Measurements from ENCODE around the gene TBC1D7.

TBC1D7 gene

GRCh38 chr6:13318821-13319220, 9.5 kb downstream of the TBC1D7 start:
- Histone ChIP-seq H4K91ac (ENCODE audit: low read length) (no peak overlapping the region), H3K4ac (ENCODE audit: low read depth in 1 of 2, low read length in 2 of 2) (no peak overlapping the region), H2BK12ac (ENCODE audit: low read length in 2 of 2) (no peak overlapping the region), H2AFZ (ENCODE audit: low read depth, low read length) (no peak overlapping the region), H3K18ac (ENCODE audit: low read depth in 1 of 2, low read length in 2 of 2) (no peak overlapping the region), H4K8ac (ENCODE audit: low read length) (no peak overlapping the region), H3K79me1 (replicated peaks; ENCODE audit: low read length, poor library complexity, severe bottlenecking) (peaks cover 22% of the 10 kb centered on the region), H3K36me3 (ENCODE audit: control insufficient read depth in 1 of 2, insufficient read depth in 2 of 2, low read depth in 1 of 2, low read length in 2 of 2) (peaks cover 37 to 94% of the 10 kb centered on the region in 2 experiments), H2BK5ac (ENCODE audit: low read depth, low read length, poor library complexity, severe bottlenecking) (no peak overlapping the region), H3K4me1 (ENCODE audit: control insufficient read depth, insufficient read depth, low read depth, low read length) (peaks cover 2% of the 10 kb centered on the region), H3K14ac (ENCODE audit: low read length in 2 of 2) (no peak overlapping the region), H3K4me2 (ENCODE audit: low read length, poor library complexity, severe bottlenecking) (no peak overlapping the region), H3K4me3 (ENCODE audit: insufficient read depth in 1 of 2, low read depth in 1 of 2, low read length in 2 of 2) (no peak overlapping the region), H2AK5ac (ENCODE audit: low read length, severe bottlenecking) (no peak overlapping the region), H2BK15ac (ENCODE audit: low read depth, poor library complexity, severe bottlenecking) (no peak overlapping the region), H3K23ac (ENCODE audit: low read length in 2 of 2) (no peak overlapping the region), H2BK120ac (ENCODE audit: low read depth, low read length) (no peak overlapping the region), H3K27ac (ENCODE audit: low read length, poor library complexity, severe bottlenecking) (no peak overlapping the region), H3K27me3 (ENCODE audit: control insufficient read depth in 1 of 2, insufficient read depth in 1 of 2, low read length in 2 of 2) (no peaks in the 10 kb centered on the region), H3K9me3 (ENCODE audit: control insufficient read depth, low read length) (no peaks in the 10 kb centered on the region), H3K9ac (ENCODE audit: low read length) (no peak overlapping the region)
- no peak for DNase-seq
- 97% methylated on average over 2 of the region's 2 CpGs for WGBS

- no peak overlapping the region for H3K9ac ChIP-seq (ENCODE audit: low read length)
- H2BK5ac ChIP-seq (ENCODE audit: low read depth, low read length, poor library complexity, severe bottlenecking) = no peak overlapping the region
- DNase-seq = no peak
- H3K18ac ChIP-seq (ENCODE audit: low read depth in 1 of 2, low read length in 2 of 2) = no peak overlapping the region
- H3K36me3 ChIP-seq (ENCODE audit: control insufficient read depth in 1 of 2, insufficient read depth in 2 of 2, low read depth in 1 of 2, low read length in 2 of 2) = peaks cover 31 to 89% of the 10 kb centered on the region in 2 experiments
- H3K14ac ChIP-seq (ENCODE audit: low read length in 2 of 2) = no peak overlapping the region
- no peak overlapping the region for H3K23ac ChIP-seq (ENCODE audit: low read length in 2 of 2)
- H2BK120ac ChIP-seq (ENCODE audit: low read depth, low read length) = no peak overlapping the region
- H4K91ac ChIP-seq (ENCODE audit: low read length) = no peak overlapping the region
- no peaks in the 10 kb centered on the region for H3K4me1 ChIP-seq (ENCODE audit: control insufficient read depth, insufficient read depth, low read depth, low read length)
- no peak overlapping the region for H4K8ac ChIP-seq (ENCODE audit: low read length)
- H2BK15ac ChIP-seq (ENCODE audit: low read depth, poor library complexity, severe bottlenecking) = no peak overlapping the region
- H3K27ac ChIP-seq (ENCODE audit: low read length, poor library complexity, severe bottlenecking) = no peak overlapping the region
- H3K79me1 ChIP-seq (replicated peaks; ENCODE audit: low read length, poor library complexity, severe bottlenecking) = peaks cover 11% of the 10 kb centered on the region
- H3K9me3 ChIP-seq (ENCODE audit: control insufficient read depth, low read length) = no peaks in the 10 kb centered on the region
- no peak overlapping the region for H2AK5ac ChIP-seq (ENCODE audit: low read length, severe bottlenecking)
- H2AFZ ChIP-seq (ENCODE audit: low read depth, low read length) = no peak overlapping the region
- H2BK12ac ChIP-seq (ENCODE audit: low read length in 2 of 2) = no peak overlapping the region
- H3K27me3 ChIP-seq (ENCODE audit: control insufficient read depth in 1 of 2, insufficient read depth in 1 of 2, low read length in 2 of 2) = no peaks in the 10 kb centered on the region
- H3K4ac ChIP-seq (ENCODE audit: low read depth in 1 of 2, low read length in 2 of 2) = no peak overlapping the region
- no peak overlapping the region for H3K4me3 ChIP-seq (ENCODE audit: insufficient read depth in 1 of 2, low read depth in 1 of 2, low read length in 2 of 2)
- H3K4me2 ChIP-seq (ENCODE audit: low read length, poor library complexity, severe bottlenecking) = no peak overlapping the region
- WGBS = 98% methylated on average over 5 of the region's 5 CpGs
Measured at GRCh38 chr6:13315896-13316295, 12.4 kb downstream of the TBC1D7 start.

GRCh38 chr6:13314806-13315205, 13.5 kb downstream of the TBC1D7 start:
- Histone ChIP-seq H3K23ac (ENCODE audit: low read length in 2 of 2) (no peak overlapping the region), H2AK5ac (ENCODE audit: low read length, severe bottlenecking) (no peak overlapping the region), H2BK5ac (ENCODE audit: low read depth, low read length, poor library complexity, severe bottlenecking) (no peak overlapping the region), H2AFZ (ENCODE audit: low read depth, low read length) (no peak overlapping the region), H3K4ac (ENCODE audit: low read depth in 1 of 2, low read length in 2 of 2) (no peak overlapping the region), H3K4me1 (ENCODE audit: control insufficient read depth, insufficient read depth, low read depth, low read length) (no peaks in the 10 kb centered on the region), H3K18ac (ENCODE audit: low read depth in 1 of 2, low read length in 2 of 2) (no peak overlapping the region), H2BK12ac (ENCODE audit: low read length in 2 of 2) (no peak overlapping the region), H2BK15ac (ENCODE audit: low read depth, poor library complexity, severe bottlenecking) (no peak overlapping the region), H3K27ac (ENCODE audit: low read length, poor library complexity, severe bottlenecking) (no peak overlapping the region), H4K8ac (ENCODE audit: low read length) (no peak overlapping the region), H3K14ac (ENCODE audit: low read length in 2 of 2) (no peak overlapping the region), H2BK120ac (ENCODE audit: low read depth, low read length) (no peak overlapping the region), H3K36me3 (ENCODE audit: control insufficient read depth in 1 of 2, insufficient read depth in 2 of 2, low read depth in 1 of 2, low read length in 2 of 2) (peaks cover 29 to 86% of the 10 kb centered on the region in 2 experiments), H4K91ac (ENCODE audit: low read length) (no peak overlapping the region), H3K79me1 (replicated peaks; ENCODE audit: low read length, poor library complexity, severe bottlenecking) (peaks cover 10% of the 10 kb centered on the region), H3K27me3 (ENCODE audit: control insufficient read depth in 1 of 2, insufficient read depth in 1 of 2, low read length in 2 of 2) (no peaks in the 10 kb centered on the region), H3K9ac (ENCODE audit: low read length) (no peak overlapping the region), H3K4me3 (ENCODE audit: insufficient read depth in 1 of 2, low read depth in 1 of 2, low read length in 2 of 2) (no peak overlapping the region), H3K4me2 (ENCODE audit: low read length, poor library complexity, severe bottlenecking) (no peak overlapping the region), H3K9me3 (ENCODE audit: control insufficient read depth, low read length) (no peaks in the 10 kb centered on the region)
- DNase-seq = no peak

- Histone ChIP-seq H2AK5ac (ENCODE audit: low read length, severe bottlenecking) (no peak overlapping the region), H4K8ac (ENCODE audit: low read length) (no peak overlapping the region), H3K4me3 (ENCODE audit: insufficient read depth in 1 of 2, low read depth in 1 of 2, low read length in 2 of 2) (no peak overlapping the region), H3K23ac (ENCODE audit: low read length in 2 of 2) (no peak overlapping the region), H2AFZ (ENCODE audit: low read depth, low read length) (no peak overlapping the region), H3K9ac (ENCODE audit: low read length) (no peak overlapping the region), H3K4ac (ENCODE audit: low read depth in 1 of 2, low read length in 2 of 2) (no peak overlapping the region), H3K36me3 (ENCODE audit: control insufficient read depth in 1 of 2, insufficient read depth in 2 of 2, low read depth in 1 of 2, low read length in 2 of 2) (peaks cover 13 to 80% of the 10 kb centered on the region in 2 experiments), H3K27ac (ENCODE audit: low read length, poor library complexity, severe bottlenecking) (no peak overlapping the region), H4K91ac (ENCODE audit: low read length) (no peak overlapping the region), H2BK15ac (ENCODE audit: low read depth, poor library complexity, severe bottlenecking) (no peak overlapping the region), H3K27me3 (ENCODE audit: control insufficient read depth in 1 of 2, insufficient read depth in 1 of 2, low read length in 2 of 2) (no peaks in the 10 kb centered on the region), H3K4me2 (ENCODE audit: low read length, poor library complexity, severe bottlenecking) (no peak overlapping the region), H2BK5ac (ENCODE audit: low read depth, low read length, poor library complexity, severe bottlenecking) (no peak overlapping the region), H3K79me1 (replicated peaks; ENCODE audit: low read length, poor library complexity, severe bottlenecking) (peaks cover 4% of the 10 kb centered on the region), H3K9me3 (ENCODE audit: control insufficient read depth, low read length) (no peaks in the 10 kb centered on the region), H2BK120ac (ENCODE audit: low read depth, low read length) (no peak overlapping the region), H3K14ac (ENCODE audit: low read length in 2 of 2) (no peak overlapping the region), H3K4me1 (ENCODE audit: control insufficient read depth, insufficient read depth, low read depth, low read length) (peaks cover 3% of the 10 kb centered on the region), H3K18ac (ENCODE audit: low read depth in 1 of 2, low read length in 2 of 2) (no peak overlapping the region), H2BK12ac (ENCODE audit: low read length in 2 of 2) (no peak overlapping the region)
- 40% methylated on average over 1 of the region's 1 CpG for WGBS
- DNase-seq = no peak
Measured at GRCh38 chr6:13311155-13311554, 17.2 kb downstream of the TBC1D7 start.
